ENCODE measurements around the gene MEGF6. TPM values are rescaled to one million over a fixed set of nuclear protein-coding genes. Genes with fewer than 3 reads are reported as not detected.

MEGF6 gene
- total RNA-seq, 1 donor from 2014 or later = 33.3 TPM

GRCh38 chr1:3483801-3484444 lies 127.4 kb downstream of the MEGF6 start:
- peak; percentile 95 for TF ChIP-seq CTCF (conservative IDR thresholded peaks at IDR 0.05; ENCODE audit: low read depth, low read length)
- no peak for DNase-seq (ENCODE audit: low read depth)
- H3K4me3 ChIP-seq (ENCODE audit: low read depth, low read length) = no peak overlapping the region

- TF ChIP-seq CTCF (conservative IDR thresholded peaks at IDR 0.05; ENCODE audit: low read depth, low read length) = no peak
These were observed 127.9 kb downstream of the MEGF6 start for GRCh38 chr1:3483380-3483779.

GRCh38 chr1:3482378-3482849 lies 128.9 kb downstream of the MEGF6 start:
- TF ChIP-seq CTCF (conservative IDR thresholded peaks at IDR 0.05; ENCODE audit: low read depth, low read length) = peak; percentile 42
- H3K4me3 ChIP-seq (ENCODE audit: low read depth, low read length) = no peak overlapping the region
- DNase-seq (ENCODE audit: low read depth) = peak; percentile 27

More at GRCh38 chr1:3483380-3483779, 127.9 kb downstream of the MEGF6 start:
- H3K4me3 ChIP-seq (ENCODE audit: low read depth, low read length) = no peak overlapping the region
- no peak for DNase-seq (ENCODE audit: low read depth)

GRCh38 chr1:3481836-3482375 lies 129.4 kb downstream of the MEGF6 start:
- DNase-seq (ENCODE audit: low read depth) = no peak
- no peak for TF ChIP-seq CTCF (conservative IDR thresholded peaks at IDR 0.05; ENCODE audit: low read depth, low read length)
- H3K4me3 ChIP-seq (ENCODE audit: low read depth, low read length) = no peak overlapping the region

GRCh38 chr1:3481046-3481445 lies 130.3 kb downstream of the MEGF6 start:
- H3K4me3 ChIP-seq (ENCODE audit: low read depth, low read length) = no peak overlapping the region
- DNase-seq (ENCODE audit: low read depth) = no peak
- TF ChIP-seq CTCF (conservative IDR thresholded peaks at IDR 0.05; ENCODE audit: low read depth, low read length) = no peak

GRCh38 chr1:3480369-3480719 lies 131.0 kb downstream of the MEGF6 start:
- no peak for DNase-seq (ENCODE audit: low read depth)
- no peak for TF ChIP-seq CTCF (conservative IDR thresholded peaks at IDR 0.05; ENCODE audit: low read depth, low read length)
- no peak overlapping the region for H3K4me3 ChIP-seq (ENCODE audit: low read depth, low read length)

All from epithelial cell of proximal tubule (primary cell).